GM23248 (cell line): ENCODE measurements around the gene CAMK1D.

ENCODE experiments used
- EZH2 ChIP-seq: fragments of 200-600 bp; sonication (generic); IDR thresholded peaks from 2 replicates; pipeline ENCODE4 v1.6.1; 2018; ENCODE audit warnings: antibody characterized with exemption, mild to moderate bottlenecking; ENCODE audit not compliant: insufficient read depth, poor library complexity, severe bottlenecking
- EZH2phosphoT487 ChIP-seq: fragments of 200-600 bp; sonication (generic); IDR thresholded peaks from 2 replicates; pipeline ENCODE4 v1.6.1; 2018; ENCODE audit warnings: antibody characterized with exemption, moderate library complexity, mild to moderate bottlenecking, low read depth; ENCODE audit not compliant: insufficient read depth

GRCh38 chr10:12797471-12798262 is 448.3 kb downstream of the CAMK1D start:
- TF ChIP-seq EZH2 (no peak), EZH2phosphoT487 (no peak)
